Measurements from ENCODE around the gene NRAS.
"Not testable (repeated sequence)": the region's sequence is repeated elsewhere in the genome, so short reads cannot be mapped to it uniquely, and the experiment has no call there.

GRCh38 chr1:114753702-114754101, 37.1 kb upstream of the NRAS start:
- not testable (repeated sequence) for TF ChIP-seq CTCF, POLR2A (IDR thresholded peaks at IDR 0.05)

Data from right lobe of liver (tissue), 4 donors.